LNCaP clone FGC (cell line): ENCODE data around the gene PCCA.
A peak's percentile ranks its signal among the peaks of the same experiment; 100 is the strongest.

ENCODE experiments used
- DNase-seq: peaks from one replicate; pipeline ENCODE4 v3.0.0-alpha.2; 2011; ENCODE audit warnings: low read depth
- H3K4me3 ChIP-seq: 2 replicates; pipeline ENCODE4 v1.5.1; 2011; ENCODE audit warnings: mild to moderate bottlenecking, low read depth, low read length, control low read depth
- CTCF ChIP-seq: IDR thresholded peaks from 2 replicates; pipeline ENCODE4 v1.5.1; 2012; ENCODE audit warnings: mild to moderate bottlenecking; ENCODE audit not compliant: control insufficient read depth, insufficient read depth; ENCODE audit errors: extremely low read depth

Gene PCCA

GRCh38 chr13:100537486-100537885 lies 448.6 kb downstream of the PCCA start:
- TF ChIP-seq CTCF = no peak
- DNase-seq = no peak
- H3K4me3 ChIP-seq = no peak overlapping the region

- DNase-seq = no peak
- H3K4me3 ChIP-seq = no peak overlapping the region
- TF ChIP-seq CTCF = no peak
These were observed 449.1 kb downstream of the PCCA start for GRCh38 chr13:100537951-100538462.

DNA sequence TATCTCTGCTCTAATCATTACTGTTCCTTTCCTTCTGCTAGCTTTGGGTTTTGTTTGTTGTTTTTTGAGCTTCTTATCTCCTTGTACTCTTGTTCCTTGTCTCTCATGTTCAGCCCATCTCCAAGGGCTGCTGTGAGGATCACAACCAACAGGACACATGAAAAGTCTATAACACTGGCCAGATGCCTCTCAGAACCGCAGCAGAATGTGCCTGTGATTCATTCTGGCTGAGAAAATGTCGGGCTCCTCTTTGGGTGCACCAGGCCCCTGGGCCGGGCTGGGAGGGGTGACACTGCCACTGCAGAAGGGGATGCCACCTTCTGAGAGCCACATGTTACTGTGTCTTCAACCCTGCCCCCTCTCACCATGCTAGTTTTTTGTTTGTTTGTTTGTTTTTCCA lies 451.7 kb downstream of the PCCA start:
- H3K4me3 ChIP-seq = no peak overlapping the region
- no peak for TF ChIP-seq CTCF
- no peak for DNase-seq

- TF ChIP-seq CTCF = no peak
- DNase-seq = no peak
- no peak overlapping the region for H3K4me3 ChIP-seq
These were observed 453.3 kb downstream of the PCCA start for GRCh38 chr13:100541897-100542825.

GRCh38 chr13:100542826-100543156 lies 453.9 kb downstream of the PCCA start:
- H3K4me3 ChIP-seq = no peak overlapping the region
- TF ChIP-seq CTCF = peak; percentile 34
- DNase-seq = no peak

DNA sequence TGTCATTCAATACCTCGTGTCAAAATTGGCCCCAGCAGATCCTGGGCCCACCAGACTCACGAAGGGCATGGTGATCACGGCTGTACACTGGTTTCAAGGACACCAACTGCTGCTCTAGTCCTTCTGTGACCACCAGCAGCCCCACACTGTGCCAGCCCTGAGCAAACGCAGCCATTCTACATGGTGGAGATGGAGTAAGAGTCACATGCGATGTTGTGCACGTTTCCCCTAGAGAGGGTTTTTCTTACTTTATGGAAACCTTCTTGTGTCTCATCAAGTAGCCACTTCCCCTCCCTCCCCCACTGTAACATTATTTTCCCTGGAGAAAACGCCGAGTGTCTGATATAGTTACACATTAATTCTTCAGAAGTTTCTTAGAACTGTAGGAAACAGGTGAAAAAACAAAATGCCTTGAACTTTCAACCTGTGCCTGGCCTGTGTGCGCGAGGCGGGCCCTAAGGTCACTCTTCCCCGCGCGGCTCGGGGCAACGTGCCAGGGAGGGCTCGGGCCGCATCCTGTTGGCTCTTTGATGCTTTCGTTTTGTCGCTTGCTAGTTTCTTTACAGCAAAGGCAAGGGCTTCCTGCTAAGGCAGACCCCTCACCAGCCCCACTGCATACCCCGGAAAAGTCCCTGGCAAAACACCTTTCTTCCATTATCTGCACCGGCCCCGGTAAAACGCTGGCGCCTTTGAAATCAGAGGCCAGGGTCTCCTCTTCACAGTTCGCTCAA lies 455.1 kb downstream of the PCCA start:
- no peak for DNase-seq
- TF ChIP-seq CTCF = no peak
- H3K4me3 ChIP-seq = no peak overlapping the region
